ENCODE measurements around the gene RFC5. TPM values are rescaled to one million over a fixed set of nuclear protein-coding genes. Genes with fewer than 3 reads are reported as not detected.
"Not testable (repeated sequence)": the region's sequence is repeated elsewhere in the genome, so short reads cannot be mapped to it uniquely, and the experiment has no call there.

The RFC5 gene
- total RNA-seq, 1 experiment from 2014 or later: 100 TPM

GRCh38 chr12:118020036-118020435, 3.5 kb downstream of the RFC5 start:
- ATAC-seq (no peak), DNase-seq (no peak)
- peaks cover 36% of the 10 kb centered on the region for H3K79me2 ChIP-seq (ENCODE audit: low read length)
- H3K9me2 ChIP-seq (replicated peaks; ENCODE audit: low read length): no peaks in the 10 kb centered on the region
- TF ChIP-seq EZH2phosphoT487 (IDR thresholded peaks at IDR 0.05; ENCODE audit: borderline replicate concordance, low read length): no peak
- BruUV-seq (replicated peaks): no TSS peak
- intact Hi-C loops (cut with micrococcal nuclease): no loop called here
- H3K36me3 ChIP-seq (ENCODE audit: low read depth, low read length): peaks cover 53% of the 10 kb centered on the region
- no peak overlapping the region for H3K9ac ChIP-seq (ENCODE audit: low read length)
- POLR2A ChIA-PET (ENCODE audit: unreplicated experiment): no interaction called here
- H3K4me2 ChIP-seq (ENCODE audit: low read length): no peak overlapping the region
- no peak overlapping the region for H3K27ac ChIP-seq (ENCODE audit: low read length)
- CTCF ChIA-PET: no interaction called here
- no peaks in the 10 kb centered on the region for H3K27me3 ChIP-seq (ENCODE audit: low read length)
- H3K4me1 ChIP-seq (ENCODE audit: insufficient read depth, low read length): peaks cover 18% of the 10 kb centered on the region
- no peaks in the 10 kb centered on the region for H3K9me3 ChIP-seq (ENCODE audit: low read length)
- no peaks in the 10 kb centered on the region for H3F3A ChIP-seq (ENCODE audit: low read length, unreplicated experiment)
- peaks cover 5% of the 10 kb centered on the region; the same call in 1 of the 2 replicates for H4K20me1 ChIP-seq (ENCODE audit: low read length)
- no peak overlapping the region for H2AFZ ChIP-seq (ENCODE audit: low read length)
- H3K4me3 ChIP-seq (ENCODE audit: low read length): no peak overlapping the region

- H3K4me3 ChIP-seq (ENCODE audit: low read length); H3K9ac ChIP-seq (ENCODE audit: low read length); H4K20me1 ChIP-seq (ENCODE audit: low read length); intact Hi-C loops (cut with micrococcal nuclease); H3K27ac ChIP-seq (ENCODE audit: low read length); DNase-seq; H3F3A ChIP-seq (ENCODE audit: low read length, unreplicated experiment); BruUV-seq (replicated peaks); ATAC-seq; H3K4me2 ChIP-seq (ENCODE audit: low read length); POLR2A ChIA-PET (ENCODE audit: unreplicated experiment); H2AFZ ChIP-seq (ENCODE audit: low read length); H3K27me3 ChIP-seq (ENCODE audit: low read length); H3K9me3 ChIP-seq (ENCODE audit: low read length); H3K9me2 ChIP-seq (replicated peaks; ENCODE audit: low read length): not testable (repeated sequence)
- H3K79me2 ChIP-seq (ENCODE audit: low read length): peaks cover 28% of the 10 kb centered on the region
- H3K4me1 ChIP-seq (ENCODE audit: insufficient read depth, low read length): peaks cover 12% of the 10 kb centered on the region
- CTCF ChIA-PET: interaction anchor here (0.6 kb wide), 1 partner anchor 159 kb away, joined by 3 read pairs; no protein-coding TSS in a partner anchor
- H3K36me3 ChIP-seq (ENCODE audit: low read depth, low read length): peaks cover 73% of the 10 kb centered on the region
These were observed 5.7 kb downstream of the RFC5 start for GRCh38 chr12:118022097-118022727.

DNA sequence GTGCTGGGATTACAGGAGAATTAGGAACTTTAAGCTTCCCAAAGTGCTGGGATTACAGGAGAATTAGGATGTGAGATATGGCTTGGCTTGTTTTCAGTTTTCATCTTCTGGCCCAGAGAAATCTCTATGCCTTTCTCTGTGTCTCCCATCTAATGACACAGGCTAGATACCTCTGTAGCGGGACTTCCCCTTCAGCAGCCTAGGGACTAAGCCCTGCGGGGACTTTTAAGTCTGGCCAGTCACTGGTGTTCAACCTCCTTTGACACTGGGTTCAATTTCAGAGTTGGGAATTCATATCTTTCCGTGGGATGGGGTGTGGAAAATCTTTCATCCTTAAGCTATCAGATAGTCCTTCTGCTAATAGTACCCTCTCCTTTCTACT, 6.2 kb downstream of the RFC5 start:
- H3K4me2 ChIP-seq (ENCODE audit: low read length): no peak overlapping the region
- peaks cover 5% of the 10 kb centered on the region; the same call in 1 of the 2 replicates for H4K20me1 ChIP-seq (ENCODE audit: low read length)
- H2AFZ ChIP-seq (ENCODE audit: low read length): no peak overlapping the region
- H3K9me2 ChIP-seq (replicated peaks; ENCODE audit: low read length): no peaks in the 10 kb centered on the region
- peaks cover 7% of the 10 kb centered on the region for H3K4me1 ChIP-seq (ENCODE audit: insufficient read depth, low read length)
- H3K27me3 ChIP-seq (ENCODE audit: low read length): no peaks in the 10 kb centered on the region
- CTCF ChIA-PET: interaction anchor here (0.6 kb wide), 1 partner anchor 159 kb away, joined by 3 read pairs; no protein-coding TSS in a partner anchor
- POLR2A ChIA-PET (ENCODE audit: unreplicated experiment): no interaction called here
- no peak for DNase-seq
- TF ChIP-seq EZH2phosphoT487 (IDR thresholded peaks at IDR 0.05; ENCODE audit: borderline replicate concordance, low read length) (no peak), CTCF (conservative IDR thresholded peaks at IDR 0.05; ENCODE audit: low read depth, low read length) (no peak), EZH2 (IDR thresholded peaks at IDR 0.05; ENCODE audit: low read length, unreplicated experiment) (no peak)
- no peaks in the 10 kb centered on the region for H3K9me3 ChIP-seq (ENCODE audit: low read length)
- intact Hi-C loops (cut with micrococcal nuclease): no loop called here
- H3K9ac ChIP-seq (ENCODE audit: low read length): no peak overlapping the region
- BruUV-seq (replicated peaks): no TSS peak
- no peak overlapping the region for H3K4me3 ChIP-seq (ENCODE audit: low read length)
- H3K36me3 ChIP-seq (ENCODE audit: low read depth, low read length): peaks cover 76% of the 10 kb centered on the region
- ATAC-seq: no peak
- H3K27ac ChIP-seq (ENCODE audit: low read length): no peak overlapping the region
- no peaks in the 10 kb centered on the region for H3F3A ChIP-seq (ENCODE audit: low read length, unreplicated experiment)
- peaks cover 23% of the 10 kb centered on the region for H3K79me2 ChIP-seq (ENCODE audit: low read length)

Data from PC-3 (cell line).